ENCODE measurements around the gene POLR2A.
"Not testable (repeated sequence)": the region's sequence is repeated elsewhere in the genome, so short reads cannot be mapped to it uniquely, and the experiment has no call there.

DNA sequence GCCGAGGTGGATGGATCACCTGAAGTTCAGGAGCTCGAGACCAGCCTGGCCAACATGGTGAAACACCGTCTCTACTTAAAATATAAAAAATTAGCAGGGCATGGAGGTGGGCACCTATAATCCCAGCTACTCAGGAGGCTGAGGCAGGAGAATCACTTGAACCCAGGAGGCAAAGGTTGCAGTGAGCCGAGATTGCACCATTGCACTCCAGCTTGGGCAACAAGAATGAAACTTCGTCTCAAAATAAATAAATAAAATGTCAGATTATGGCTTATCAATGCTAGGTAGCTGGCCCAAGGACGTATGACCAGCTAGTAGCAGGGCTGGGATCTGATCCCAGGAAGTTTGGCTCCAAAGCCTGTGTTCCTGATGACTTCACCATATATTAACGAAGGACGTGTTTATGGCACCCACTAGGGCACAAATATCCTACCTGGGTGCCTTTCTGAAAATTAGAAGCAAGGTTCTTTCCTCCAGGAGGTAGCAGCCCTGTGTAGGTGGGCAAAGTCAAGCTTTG is 13.7 kb upstream of the POLR2A start:
- TF ChIP-seq POLR2A, CTCF, EP300 (IDR thresholded peaks at IDR 0.05): not testable (repeated sequence)

Measured in stomach (tissue), 4 donors.